BE2C (cell line): ENCODE data around the gene BCL11A.
A peak's percentile ranks its signal among the peaks of the same experiment; 100 is the strongest.

Experiments used
- DNase-seq: peaks from one replicate; pipeline ENCODE4 v3.0.0-alpha.2; 2020
- H3K27me3 ChIP-seq: fragments of 250-450 bp; sonication (Bioruptor Pico); 2 replicates; pipeline ENCODE4 v1.5.1; 2020; ENCODE audit warnings: mild to moderate bottlenecking
- H3K36me3 ChIP-seq: fragments of 250-450 bp; sonication (Bioruptor Pico); 2 replicates; pipeline ENCODE4 v1.5.1; 2020; ENCODE audit warnings: mild to moderate bottlenecking
- H3K4me1 ChIP-seq: fragments of 250-450 bp; sonication (Bioruptor Pico); 2 replicates; pipeline ENCODE4 v1.5.1; 2020
- H3K4me3 ChIP-seq: 2 replicates; pipeline ENCODE4 v1.5.1; 2011; ENCODE audit warnings: low read depth, low read length
- H3K9me3 ChIP-seq: fragments of 250-450 bp; sonication (Bioruptor Pico); 2 replicates; pipeline ENCODE4 v1.5.1; 2020
- CTCF ChIP-seq: IDR thresholded peaks from 2 replicates; pipeline ENCODE4 v1.5.1; 2012; ENCODE audit warnings: mild to moderate bottlenecking, low read depth, low read length

BCL11A gene

GRCh38 chr2:60439219-60439974 lies 114.1 kb downstream of the BCL11A start:
- no peaks in the 10 kb centered on the region for H3K9me3 ChIP-seq
- peak; percentile 26 for DNase-seq
- no peaks in the 10 kb centered on the region for H3K27me3 ChIP-seq
- peak; percentile 38 for TF ChIP-seq CTCF
- H3K4me3 ChIP-seq: no peak overlapping the region
- H3K36me3 ChIP-seq: no peaks in the 10 kb centered on the region
- H3K4me1 ChIP-seq: no peaks in the 10 kb centered on the region

GRCh38 chr2:60438653-60439052 lies 114.8 kb downstream of the BCL11A start:
- Histone ChIP-seq H3K27me3 (no peaks in the 10 kb centered on the region), H3K36me3 (no peaks in the 10 kb centered on the region), H3K4me3 (no peak overlapping the region), H3K9me3 (no peaks in the 10 kb centered on the region), H3K4me1 (no peaks in the 10 kb centered on the region)
- TF ChIP-seq CTCF: no peak
- no peak for DNase-seq

- Histone ChIP-seq H3K27me3 (no peaks in the 10 kb centered on the region), H3K36me3 (no peaks in the 10 kb centered on the region), H3K9me3 (no peaks in the 10 kb centered on the region), H3K4me3 (no peak overlapping the region), H3K4me1 (no peaks in the 10 kb centered on the region; the same call in 1 of the 2 replicates)
- TF ChIP-seq CTCF: no peak
- DNase-seq: no peak
These were observed 115.3 kb downstream of the BCL11A start for GRCh38 chr2:60438131-60438530.

- no peaks in the 10 kb centered on the region for H3K9me3 ChIP-seq
- no peak for DNase-seq
- no peaks in the 10 kb centered on the region for H3K27me3 ChIP-seq
- H3K4me1 ChIP-seq: no peaks in the 10 kb centered on the region; the same call in 1 of the 2 replicates
- no peak for TF ChIP-seq CTCF
- H3K4me3 ChIP-seq: no peak overlapping the region
- no peaks in the 10 kb centered on the region for H3K36me3 ChIP-seq
These were observed 116.3 kb downstream of the BCL11A start for GRCh38 chr2:60437080-60437696.

GRCh38 chr2:60433018-60433596 lies 120.3 kb downstream of the BCL11A start:
- Histone ChIP-seq H3K27me3 (no peaks in the 10 kb centered on the region), H3K9me3 (no peaks in the 10 kb centered on the region), H3K36me3 (no peaks in the 10 kb centered on the region), H3K4me3 (no peak overlapping the region), H3K4me1 (no peaks in the 10 kb centered on the region; the same call in 1 of the 2 replicates)
- no peak for TF ChIP-seq CTCF
- DNase-seq: no peak

- Histone ChIP-seq H3K4me1 (no peaks in the 10 kb centered on the region; the same call in 1 of the 2 replicates), H3K4me3 (no peak overlapping the region), H3K27me3 (no peaks in the 10 kb centered on the region), H3K9me3 (no peaks in the 10 kb centered on the region), H3K36me3 (no peaks in the 10 kb centered on the region)
- no peak for DNase-seq
- TF ChIP-seq CTCF: no peak
These were observed 121.3 kb downstream of the BCL11A start for GRCh38 chr2:60432035-60432601.
